Mesenchymal stem cell (in vitro differentiated cells and primary cell): ENCODE measurements around the gene AUTS2.

ENCODE experiments used
- DNase-seq: peaks from one replicate; pipeline ENCODE4 v3.0.0-alpha.2; 2013
- H2AFZ ChIP-seq: one replicate; pipeline ENCODE4 v1.6.1; 2013; ENCODE audit warnings: low read depth, mild to moderate bottlenecking, control low read depth, inconsistent platforms, low read length, moderate library complexity
- H2AK5ac ChIP-seq: 2 replicates; pipeline ENCODE4 v1.6.1; 2013; ENCODE audit warnings: low read length, moderate library complexity, mild to moderate bottlenecking, inconsistent platforms; ENCODE audit not compliant: severe bottlenecking
- H2BK120ac ChIP-seq: one replicate; pipeline ENCODE4 v1.6.1; 2013; ENCODE audit warnings: low read depth, mild to moderate bottlenecking, inconsistent platforms, low read length, moderate library complexity
- H2BK12ac ChIP-seq, 2 experiments: one replicate each; pipeline ENCODE4 v1.6.1; 2013; ENCODE audit warnings: inconsistent platforms in 2 of 2, low read length in 2 of 2, mild to moderate bottlenecking in 2 of 2, moderate library complexity in 2 of 2, control low read depth in 1 of 2
- H2BK15ac ChIP-seq: one replicate; pipeline ENCODE4 v1.6.1; 2013; ENCODE audit warnings: mild to moderate bottlenecking, low read depth, inconsistent platforms; ENCODE audit not compliant: poor library complexity, severe bottlenecking
- H2BK5ac ChIP-seq: 2 replicates; pipeline ENCODE4 v1.6.1; 2013; ENCODE audit warnings: low read depth, mild to moderate bottlenecking, low read length, control low read depth, inconsistent platforms; ENCODE audit not compliant: poor library complexity, severe bottlenecking
- H3K14ac ChIP-seq, 2 experiments: one replicate each; pipeline ENCODE4 v1.6.1; 2013; ENCODE audit warnings: inconsistent platforms in 2 of 2, low read length in 2 of 2, control low read depth in 1 of 2, mild to moderate bottlenecking in 1 of 2, moderate library complexity in 1 of 2
- H3K18ac ChIP-seq, 2 experiments: one replicate each; pipeline ENCODE4 v1.6.1; 2013; ENCODE audit warnings: inconsistent platforms in 2 of 2, low read length in 2 of 2, control low read depth in 1 of 2, low read depth in 1 of 2, mild to moderate bottlenecking in 1 of 2
- H3K23ac ChIP-seq, 2 experiments: one replicate each; pipeline ENCODE4 v1.6.1; 2013; ENCODE audit warnings: inconsistent platforms in 2 of 2, low read length in 2 of 2, mild to moderate bottlenecking in 2 of 2, moderate library complexity in 2 of 2, control low read depth in 1 of 2
- H3K27ac ChIP-seq: 2 replicates; pipeline ENCODE4 v1.5.1; 2013; ENCODE audit warnings: mild to moderate bottlenecking, moderate library complexity, low read length, control low read depth, inconsistent platforms; ENCODE audit not compliant: poor library complexity, severe bottlenecking
- H3K27me3 ChIP-seq, 2 experiments: 2 replicates each; pipeline versions ENCODE4 v1.6.1 to v1.7.0; 2013; ENCODE audit warnings: low read length in 2 of 2, mild to moderate bottlenecking in 2 of 2, moderate library complexity in 2 of 2, control low read depth in 1 of 2, inconsistent platforms in 1 of 2; ENCODE audit not compliant: control insufficient read depth in 1 of 2, insufficient read depth in 1 of 2
- H3K36me3 ChIP-seq, 2 experiments: 2 replicates each; pipeline versions ENCODE4 v1.6.1 to v1.7.0; 2013; ENCODE audit warnings: low read length in 2 of 2, control low read depth in 1 of 2, inconsistent platforms in 1 of 2, low read depth in 1 of 2, mild to moderate bottlenecking in 1 of 2; ENCODE audit not compliant: insufficient read depth in 2 of 2, control insufficient read depth in 1 of 2
- H3K4ac ChIP-seq, 2 experiments: one replicate each; pipeline ENCODE4 v1.6.1; 2013; ENCODE audit warnings: inconsistent platforms in 2 of 2, low read length in 2 of 2, mild to moderate bottlenecking in 2 of 2, moderate library complexity in 2 of 2, control low read depth in 1 of 2, low read depth in 1 of 2
- H3K4me1 ChIP-seq: 2 replicates; pipeline ENCODE4 v1.6.1; 2013; ENCODE audit warnings: low read depth, low read length, control low read depth; ENCODE audit not compliant: control insufficient read depth, insufficient read depth
- H3K4me2 ChIP-seq: 2 replicates; pipeline ENCODE4 v1.6.1; 2013; ENCODE audit warnings: low read length, mild to moderate bottlenecking, inconsistent platforms; ENCODE audit not compliant: poor library complexity, severe bottlenecking
- H3K4me3 ChIP-seq, 2 experiments: 2 replicates each; pipeline versions ENCODE4 v1.5.1 to v1.7.0; 2013; ENCODE audit warnings: low read length in 2 of 2, mild to moderate bottlenecking in 2 of 2, control low read depth in 1 of 2, low read depth in 1 of 2; ENCODE audit not compliant: insufficient read depth in 1 of 2
- H3K79me1 ChIP-seq: replicated peaks from 2 replicates; pipeline ENCODE4 v1.6.1; 2013; ENCODE audit warnings: mild to moderate bottlenecking, control low read depth, low read length, inconsistent platforms; ENCODE audit not compliant: poor library complexity, severe bottlenecking
- H3K9ac ChIP-seq: 2 replicates; pipeline ENCODE4 v1.7.0; 2013; ENCODE audit warnings: mild to moderate bottlenecking, low read length, moderate library complexity
- H3K9me3 ChIP-seq: 2 replicates; pipeline ENCODE4 v1.7.0; 2013; ENCODE audit warnings: mild to moderate bottlenecking, low read length; ENCODE audit not compliant: control insufficient read depth
- H4K8ac ChIP-seq: one replicate; pipeline ENCODE4 v1.6.1; 2013; ENCODE audit warnings: inconsistent platforms, mild to moderate bottlenecking, low read length, moderate library complexity
- H4K91ac ChIP-seq: one replicate; pipeline ENCODE4 v1.6.1; 2013; ENCODE audit warnings: mild to moderate bottlenecking, low read length, inconsistent platforms
- WGBS: methylation state at CpG from one replicate; pipeline ENCODE4 v1.1.7; 2013; ENCODE audit warnings: mixed read lengths; 5-methylcytosine and 5-hydroxymethylcytosine counted together

AUTS2 gene

GRCh38 chr7:69951458-69951857 is 353.2 kb downstream of the AUTS2 start:
- H3K36me3 ChIP-seq = no peaks in the 10 kb centered on the region
- H4K8ac ChIP-seq = no peak overlapping the region
- H4K91ac ChIP-seq = no peak overlapping the region
- H3K4ac ChIP-seq = no peak overlapping the region
- H2AFZ ChIP-seq = no peak overlapping the region
- H3K4me3 ChIP-seq = no peak overlapping the region
- no peaks in the 10 kb centered on the region for H3K9me3 ChIP-seq
- H3K4me2 ChIP-seq = no peak overlapping the region
- no peak overlapping the region for H2BK120ac ChIP-seq
- 91% methylated on average over 3 of the region's 3 CpGs for WGBS
- peaks cover 9% of the 10 kb centered on the region for H3K79me1 ChIP-seq
- H2BK5ac ChIP-seq = no peak overlapping the region
- H3K27ac ChIP-seq = no peak overlapping the region
- H2BK15ac ChIP-seq = no peak overlapping the region
- no peaks in the 10 kb centered on the region for H3K27me3 ChIP-seq
- no peak overlapping the region for H3K23ac ChIP-seq
- H3K18ac ChIP-seq = no peak overlapping the region
- DNase-seq = no peak
- H2BK12ac ChIP-seq = no peak overlapping the region
- no peaks in the 10 kb centered on the region for H3K4me1 ChIP-seq
- no peak overlapping the region for H2AK5ac ChIP-seq
- H3K9ac ChIP-seq = no peak overlapping the region
- no peak overlapping the region for H3K14ac ChIP-seq

DNA sequence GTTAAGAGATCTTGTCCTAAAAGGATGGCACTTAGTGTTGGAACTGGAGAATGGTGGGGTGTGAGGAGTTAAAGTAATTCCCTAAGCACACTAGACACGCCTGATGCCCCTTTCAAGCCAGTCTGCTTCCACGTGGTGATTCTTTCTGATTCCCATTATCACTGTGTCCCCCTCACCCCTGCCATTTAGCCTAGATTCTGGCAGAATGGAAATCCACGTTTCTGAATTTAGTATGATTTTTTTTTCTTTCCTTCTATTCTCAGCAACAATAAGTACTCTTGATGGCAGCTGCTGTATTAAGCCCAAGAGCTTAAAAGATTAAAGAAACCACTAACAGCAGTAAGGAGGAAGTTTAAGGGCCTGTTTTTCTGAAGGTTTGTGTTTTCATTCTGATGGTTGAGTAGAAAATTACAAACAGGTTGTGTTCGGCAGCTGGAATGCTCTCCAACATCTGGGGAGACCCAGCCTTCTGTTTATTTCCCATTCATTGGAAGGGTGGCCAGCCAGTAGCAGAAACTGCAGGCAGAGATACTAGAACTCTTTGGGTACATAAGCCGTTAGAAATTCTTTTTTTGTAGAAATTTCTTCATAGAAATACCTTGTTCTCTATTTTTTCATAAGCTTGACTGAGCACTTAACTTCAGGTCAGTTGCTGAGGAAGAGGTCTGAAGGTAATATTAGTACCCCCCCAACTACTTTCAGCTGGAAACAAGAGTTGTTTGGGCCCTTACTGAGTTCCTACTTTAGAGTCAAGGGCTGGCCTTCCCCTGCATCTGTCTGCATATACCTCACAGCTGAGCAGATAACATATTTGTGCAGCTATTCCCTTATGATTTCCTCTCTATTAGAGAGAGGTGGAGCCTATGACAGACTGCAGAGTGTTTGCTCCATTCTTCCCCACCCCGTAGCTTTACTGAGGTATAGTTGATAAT is 355.1 kb downstream of the AUTS2 start:
- Histone ChIP-seq H2BK5ac (no peak overlapping the region), H3K14ac (no peak overlapping the region), H4K91ac (no peak overlapping the region), H3K23ac (no peak overlapping the region), H3K9me3 (no peaks in the 10 kb centered on the region), H3K36me3 (no peaks in the 10 kb centered on the region), H3K27me3 (no peaks in the 10 kb centered on the region), H2BK12ac (no peak overlapping the region), H3K9ac (no peak overlapping the region), H2BK15ac (no peak overlapping the region), H3K79me1 (peaks cover 7% of the 10 kb centered on the region), H3K4ac (no peak overlapping the region), H3K27ac (no peak overlapping the region), H3K4me2 (no peak overlapping the region), H2BK120ac (no peak overlapping the region), H2AK5ac (no peak overlapping the region), H4K8ac (no peak overlapping the region), H2AFZ (no peak overlapping the region), H3K18ac (no peak overlapping the region), H3K4me3 (no peak overlapping the region), H3K4me1 (no peaks in the 10 kb centered on the region)
- 50% methylated on average over 1 of the region's 6 CpGs for WGBS
- no peak for DNase-seq

DNA sequence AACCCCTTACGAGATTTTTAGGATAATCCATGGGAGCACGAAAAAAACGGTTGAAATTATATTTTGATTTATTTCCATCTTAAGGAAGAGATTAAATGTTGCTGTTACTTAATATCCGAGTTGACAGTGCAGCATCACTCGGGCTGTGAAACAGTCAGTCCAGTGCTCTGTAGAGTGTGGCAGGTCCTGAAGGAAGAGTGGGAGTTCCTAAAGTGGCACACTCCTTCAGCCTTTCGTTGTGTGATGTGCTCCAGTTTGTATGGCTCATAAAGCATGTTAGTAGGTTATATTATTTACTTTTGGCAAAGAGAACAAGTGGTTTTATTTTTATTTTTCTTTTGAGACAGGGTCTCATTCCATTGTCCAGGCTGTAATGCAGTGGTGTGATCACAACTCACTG is 358.3 kb downstream of the AUTS2 start:
- Histone ChIP-seq H3K36me3 (no peaks in the 10 kb centered on the region), H3K79me1 (peaks cover 10% of the 10 kb centered on the region), H3K23ac (no peak overlapping the region), H3K4me2 (no peak overlapping the region), H3K9me3 (no peaks in the 10 kb centered on the region), H2BK5ac (no peak overlapping the region), H2BK12ac (no peak overlapping the region), H2AK5ac (no peak overlapping the region), H2AFZ (no peak overlapping the region), H2BK120ac (no peak overlapping the region), H2BK15ac (no peak overlapping the region), H4K8ac (no peak overlapping the region), H3K27ac (no peak overlapping the region), H3K9ac (no peak overlapping the region), H3K4me3 (no peak overlapping the region), H3K18ac (no peak overlapping the region), H3K27me3 (no peaks in the 10 kb centered on the region), H3K4ac (no peak overlapping the region), H3K14ac (no peak overlapping the region), H4K91ac (no peak overlapping the region), H3K4me1 (no peaks in the 10 kb centered on the region)
- no peak for DNase-seq
- WGBS = 89% methylated on average over 6 of the region's 6 CpGs

GRCh38 chr7:69957661-69958060 is 359.4 kb downstream of the AUTS2 start:
- Histone ChIP-seq H3K23ac (no peak overlapping the region), H3K9me3 (no peaks in the 10 kb centered on the region), H2BK15ac (no peak overlapping the region), H4K8ac (no peak overlapping the region), H3K4me1 (no peaks in the 10 kb centered on the region), H2AK5ac (no peak overlapping the region), H2BK120ac (no peak overlapping the region), H3K9ac (no peak overlapping the region), H3K79me1 (peaks cover 10% of the 10 kb centered on the region), H2BK5ac (no peak overlapping the region), H3K18ac (no peak overlapping the region), H3K4me3 (no peak overlapping the region), H3K27me3 (no peaks in the 10 kb centered on the region), H3K14ac (no peak overlapping the region), H2BK12ac (no peak overlapping the region), H4K91ac (no peak overlapping the region), H3K4me2 (no peak overlapping the region), H3K36me3 (no peaks in the 10 kb centered on the region), H3K4ac (no peak overlapping the region), H2AFZ (no peak overlapping the region), H3K27ac (no peak overlapping the region)
- WGBS = 80% methylated on average over 1 of the region's 2 CpGs
- DNase-seq = no peak
